Epithelial cell of proximal tubule (primary cell): ENCODE measurements around the gene WAS. TPM values are rescaled to one million over a fixed set of nuclear protein-coding genes. Genes with fewer than 3 reads are reported as not detected.

Experiments
- DNase-seq: peaks from one replicate; pipeline ENCODE4 v3.0.0-alpha.2; 2011; ENCODE audit warnings: low read depth
- H3K4me3 ChIP-seq: 2 replicates; pipeline ENCODE4 v1.5.1; 2011; ENCODE audit warnings: low read depth, mild to moderate bottlenecking, low read length
- total RNA-seq: library from RNA; depleted of rRNA; stranded (reverse); fragments of >200 nt; gene quantifications from 2 replicates; pipeline ENCODE4 v1.2.3, GENCODE V29; 2015
- TF ChIP-seq, protein P1 (sequence below): conservative IDR thresholded peaks from 2 replicates; pipeline ENCODE4 v1.5.1; 2012; ENCODE audit warnings: low read depth, mild to moderate bottlenecking, low read length

WAS gene
- total RNA-seq, 1 donor from 2014 or later: not detected

DNA sequence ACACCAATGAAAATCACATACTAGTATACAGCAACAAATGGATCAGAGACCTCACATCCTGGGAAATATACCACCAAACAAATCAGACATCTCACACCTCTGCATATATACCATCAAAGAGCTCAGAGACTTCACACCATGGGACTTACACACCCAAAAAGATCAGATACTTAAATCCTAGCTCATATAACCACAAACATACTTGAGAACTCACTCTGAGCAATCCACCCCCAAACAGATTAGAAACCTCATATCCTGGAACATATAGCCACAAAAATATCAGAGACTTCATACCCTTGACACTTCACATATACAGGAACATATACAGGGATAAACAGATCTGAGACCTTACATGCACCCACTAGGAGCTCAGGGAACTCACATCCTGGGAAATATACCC lies 45.1 kb downstream of the WAS start:
- no peak for DNase-seq
- no peak overlapping the region for H3K4me3 ChIP-seq
- TF ChIP-seq, protein P1, sequence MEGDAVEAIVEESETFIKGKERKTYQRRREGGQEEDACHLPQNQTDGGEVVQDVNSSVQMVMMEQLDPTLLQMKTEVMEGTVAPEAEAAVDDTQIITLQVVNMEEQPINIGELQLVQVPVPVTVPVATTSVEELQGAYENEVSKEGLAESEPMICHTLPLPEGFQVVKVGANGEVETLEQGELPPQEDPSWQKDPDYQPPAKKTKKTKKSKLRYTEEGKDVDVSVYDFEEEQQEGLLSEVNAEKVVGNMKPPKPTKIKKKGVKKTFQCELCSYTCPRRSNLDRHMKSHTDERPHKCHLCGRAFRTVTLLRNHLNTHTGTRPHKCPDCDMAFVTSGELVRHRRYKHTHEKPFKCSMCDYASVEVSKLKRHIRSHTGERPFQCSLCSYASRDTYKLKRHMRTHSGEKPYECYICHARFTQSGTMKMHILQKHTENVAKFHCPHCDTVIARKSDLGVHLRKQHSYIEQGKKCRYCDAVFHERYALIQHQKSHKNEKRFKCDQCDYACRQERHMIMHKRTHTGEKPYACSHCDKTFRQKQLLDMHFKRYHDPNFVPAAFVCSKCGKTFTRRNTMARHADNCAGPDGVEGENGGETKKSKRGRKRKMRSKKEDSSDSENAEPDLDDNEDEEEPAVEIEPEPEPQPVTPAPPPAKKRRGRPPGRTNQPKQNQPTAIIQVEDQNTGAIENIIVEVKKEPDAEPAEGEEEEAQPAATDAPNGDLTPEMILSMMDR: no peak

DNA sequence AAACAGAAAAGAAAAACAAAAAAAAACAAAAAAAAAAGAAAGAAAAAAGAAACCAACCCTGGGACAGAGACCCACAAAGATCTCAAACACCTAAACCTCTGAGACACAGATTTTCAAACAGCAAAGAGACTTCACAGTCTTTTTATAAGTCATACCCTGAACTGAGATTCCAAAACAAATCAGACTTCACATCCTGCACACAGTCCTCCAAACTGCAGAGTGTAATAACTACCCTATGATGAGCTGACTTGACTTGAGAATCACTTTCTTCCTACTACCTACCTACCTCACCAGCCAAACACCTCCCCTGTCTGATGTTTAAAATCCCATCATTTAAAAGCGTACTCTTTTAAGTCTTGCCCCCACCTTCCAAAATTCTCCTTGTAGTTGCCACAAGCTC lies 52.7 kb downstream of the WAS start:
- TF ChIP-seq, protein P1: no peak
- peak overlapping the region; percentile 71 for H3K4me3 ChIP-seq
- no peak for DNase-seq

DNA sequence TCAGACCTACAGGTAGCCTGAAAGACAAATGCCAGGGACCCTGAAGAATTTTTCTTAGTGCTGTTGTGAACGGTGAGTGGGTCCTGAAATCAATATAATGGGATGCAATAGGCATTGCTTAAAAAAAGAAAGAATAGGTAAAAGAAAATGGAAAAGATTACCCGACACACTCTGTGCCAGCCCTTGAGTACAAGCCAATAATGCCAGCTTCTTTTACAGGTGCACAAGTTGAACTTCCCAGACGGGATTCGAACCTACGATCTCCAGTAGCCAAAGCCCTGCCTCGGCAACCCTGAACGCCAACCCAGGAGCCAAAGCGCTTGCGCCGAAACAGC lies 53.2 kb downstream of the WAS start:
- DNase-seq: no peak
- TF ChIP-seq, protein P1: no peak
- H3K4me3 ChIP-seq: peak overlapping the region; percentile 71

DNA sequence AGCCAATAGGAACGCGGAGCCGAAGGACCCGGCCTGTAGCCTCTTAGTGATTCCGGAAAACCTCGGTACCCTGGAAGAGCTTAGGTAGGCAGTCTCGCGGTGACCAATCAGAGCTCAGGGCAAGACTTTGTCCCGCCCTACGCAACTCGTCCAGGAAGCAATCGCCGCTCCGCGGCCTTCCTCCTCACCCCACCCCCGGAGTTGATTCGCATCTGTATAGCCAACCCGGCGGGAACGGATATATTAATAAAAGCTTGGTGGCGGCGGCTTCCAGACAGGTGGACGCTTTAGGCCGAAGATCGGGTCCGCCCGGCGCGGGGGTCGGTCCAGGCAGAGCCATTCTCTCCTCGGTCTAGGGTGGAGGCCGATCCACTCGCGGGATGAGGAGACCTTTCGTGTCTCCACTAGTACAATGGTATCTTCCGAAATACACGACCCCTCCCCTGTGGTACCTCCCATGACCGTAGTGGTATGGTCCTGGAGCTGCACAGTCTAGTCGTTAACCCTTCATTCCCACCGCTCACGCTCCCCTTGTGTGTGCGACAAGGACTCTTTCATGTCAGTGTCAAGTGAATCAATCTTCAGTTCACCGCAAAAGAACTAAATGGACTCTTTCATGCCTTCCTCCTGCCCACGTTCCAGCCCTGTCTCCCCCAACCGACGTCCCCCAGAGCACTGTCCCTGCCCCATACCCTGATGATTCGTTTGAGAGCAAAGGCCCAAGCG lies 53.8 kb downstream of the WAS start:
- H3K4me3 ChIP-seq: peak overlapping the region; percentile 71
- TF ChIP-seq, protein P1: no peak
- peak; percentile 85 for DNase-seq

DNA sequence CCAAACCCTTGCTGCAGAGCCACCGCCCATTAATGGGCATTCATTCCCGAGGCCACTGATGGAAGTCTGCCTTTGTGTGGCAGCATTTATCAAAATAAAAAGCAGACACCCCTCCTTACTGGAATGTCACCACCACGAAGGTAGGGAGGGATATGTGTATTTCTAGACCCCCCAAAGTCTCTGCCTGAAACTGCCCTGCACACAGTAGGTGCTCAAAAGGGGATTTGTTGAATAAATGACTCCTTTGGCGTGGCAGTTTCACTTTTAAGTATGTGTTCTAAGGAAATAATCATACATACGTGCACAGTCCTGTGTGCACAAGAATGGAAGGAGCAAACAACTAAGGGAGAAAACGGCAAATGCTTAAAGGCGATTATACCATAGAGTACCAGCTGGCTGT lies 54.3 kb downstream of the WAS start:
- TF ChIP-seq, protein P1: no peak
- peak overlapping the region; percentile 71 for H3K4me3 ChIP-seq
- DNase-seq: no peak

Other genes with a start within 250 kb of the WAS start
- gene SLC38A5, start 213.5 kb upstream of the WAS start, total RNA-seq: 15.7 and 71.3 TPM in 2 replicates
- 63.5 and 113 TPM in 2 replicates for gene FTSJ1, start 207.6 kb upstream of the WAS start, total RNA-seq
- 6.6 and 18.7 TPM in 2 replicates for gene PORCN, start 174.8 kb upstream of the WAS start, total RNA-seq
- 93.7 and 190 TPM in 2 replicates for gene EBP, start 162.0 kb upstream of the WAS start, total RNA-seq
- 7.4 and 10.7 TPM in 2 replicates for gene TBC1D25, start 144.1 kb upstream of the WAS start, total RNA-seq
- 179 and 221 TPM in 2 replicates for gene RBM3, start 109.3 kb upstream of the WAS start, total RNA-seq
- 64.9 and 82.8 TPM in 2 replicates for gene WDR13, start 86.3 kb upstream of the WAS start, total RNA-seq
- 13.3 and 28.6 TPM in 2 replicates for gene SUV39H1, start 12.9 kb downstream of the WAS start, total RNA-seq
- not detected in 2 replicates for gene GLOD5, start 77.9 kb downstream of the WAS start, total RNA-seq
- not detected in 2 replicates for gene GATA1, start 102.8 kb downstream of the WAS start, total RNA-seq
- 30.8 and 46.2 TPM in 2 replicates for gene HDAC6, start 118.3 kb downstream of the WAS start, total RNA-seq
- gene ERAS, start 142.7 kb downstream of the WAS start, total RNA-seq: not detected in 2 replicates
- 12.4 and 19.3 TPM in 2 replicates for gene PCSK1N, start 151.8 kb downstream of the WAS start, total RNA-seq
- 93.7 and 104 TPM in 2 replicates for gene TIMM17B, start 214.0 kb downstream of the WAS start, total RNA-seq
- 84.6 and 86.0 TPM in 2 replicates for gene PQBP1, start 214.1 kb downstream of the WAS start, total RNA-seq
- 20.5 and 22.0 TPM in 2 replicates for gene SLC35A2, start 227.8 kb downstream of the WAS start, total RNA-seq
- 10.9 and 13.1 TPM in 2 replicates for gene PIM2, start 235.2 kb downstream of the WAS start, total RNA-seq